Neural progenitor cell (in vitro differentiated cells): Measurements from ENCODE around the gene CSTA. TPM values are rescaled to one million over a fixed set of nuclear protein-coding genes. Genes with fewer than 3 reads are reported as not detected.

Source experiments
- DNase-seq: peaks from one replicate; pipeline ENCODE4 v3.0.0-alpha.2; 2016; ENCODE audit warnings: low spot score
- H2AFZ ChIP-seq: fragments of 200-600 bp; sonication (generic); replicated peaks from 2 replicates; pipeline ENCODE4 v1.6.1; 2016; ENCODE audit warnings: antibody characterized with exemption
- H3F3A ChIP-seq: fragments of 200-600 bp; sonication (generic); 2 replicates; pipeline ENCODE4 v1.6.1; 2016; ENCODE audit warnings: antibody characterized with exemption, low read depth
- H3K27ac ChIP-seq: fragments of 200-600 bp; sonication (generic); 2 replicates; pipeline ENCODE4 v1.5.1; 2016; ENCODE audit warnings: mild to moderate bottlenecking
- H3K27me3 ChIP-seq: fragments of 200-600 bp; sonication (generic); 2 replicates; pipeline ENCODE4 v1.6.1; 2016; ENCODE audit warnings: mild to moderate bottlenecking, moderate library complexity
- H3K36me3 ChIP-seq: fragments of 200-600 bp; sonication (generic); 2 replicates; pipeline ENCODE4 v1.5.1; 2016
- H3K4me1 ChIP-seq: fragments of 200-600 bp; sonication (generic); 2 replicates; pipeline ENCODE4 v1.6.1; 2016; ENCODE audit warnings: mixed run types
- H3K4me2 ChIP-seq: fragments of 200-600 bp; sonication (generic); 2 replicates; pipeline ENCODE4 v1.6.1; 2016
- H3K4me3 ChIP-seq: fragments of 200-600 bp; sonication (generic); 2 replicates; pipeline ENCODE4 v1.5.1; 2016
- H3K79me2 ChIP-seq: fragments of 200-600 bp; sonication (generic); 2 replicates; pipeline ENCODE4 v1.6.1; 2016; ENCODE audit warnings: low read depth
- H3K9ac ChIP-seq: fragments of 200-600 bp; sonication (generic); 2 replicates; pipeline ENCODE4 v1.6.1; 2016
- H3K9me3 ChIP-seq: fragments of 200-600 bp; sonication (generic); 2 replicates; pipeline ENCODE4 v1.5.1; 2016; ENCODE audit warnings: low read depth
- H4K20me1 ChIP-seq: fragments of 200-600 bp; sonication (generic); 2 replicates; pipeline ENCODE4 v1.6.1; 2016; ENCODE audit warnings: low read depth
- H3K27ac Mint-ChIP-seq: 3 replicates; pipeline ENCODE4 v1.8.0; 2021; ENCODE audit warnings: mixed read lengths
- H3K27me3 Mint-ChIP-seq: 2 replicates; pipeline ENCODE4 v1.8.0; 2022; ENCODE audit warnings: low read depth, mild to moderate bottlenecking, inconsistent platforms, moderate library complexity, mixed read lengths; ENCODE audit not compliant: insufficient read depth
- H3K36me3 Mint-ChIP-seq: 3 replicates; pipeline ENCODE4 v1.8.0; 2021; ENCODE audit warnings: mixed read lengths
- H3K4me1 Mint-ChIP-seq: 3 replicates; pipeline ENCODE4 v1.8.0; 2021; ENCODE audit warnings: mixed read lengths
- H3K4me3 Mint-ChIP-seq: 3 replicates; pipeline ENCODE4 v1.8.0; 2021; ENCODE audit warnings: mild to moderate bottlenecking, moderate library complexity, mixed read lengths
- H3K9me3 Mint-ChIP-seq: 3 replicates; pipeline ENCODE4 v1.8.0; 2020; ENCODE audit warnings: mixed read lengths
- CTCF ChIP-seq: fragments of 200-600 bp; sonication (generic); IDR thresholded peaks from 2 replicates; pipeline ENCODE4 v1.5.1; 2017; ENCODE audit warnings: antibody characterized with exemption, mild to moderate bottlenecking
- EZH2 ChIP-seq: fragments of 200-600 bp; sonication (generic); IDR thresholded peaks from 2 replicates; pipeline ENCODE4 v1.6.1; 2017; ENCODE audit warnings: antibody characterized with exemption, mild to moderate bottlenecking, moderate library complexity
- EZH2phosphoT487 ChIP-seq: fragments of 200-600 bp; sonication (generic); IDR thresholded peaks from 2 replicates; pipeline ENCODE4 v1.6.1; 2017; ENCODE audit warnings: antibody characterized with exemption
- total RNA-seq: library from RNA; depleted of rRNA; stranded (reverse); fragments of >200 nt; gene quantifications from 2 replicates; pipeline ENCODE4 v1.2.3, GENCODE V29; 2015; ENCODE audit warnings: low replicate concordance

Gene CSTA
- total RNA-seq, 1 donor from 2014 or later = not detected

- Mint-ChIP-seq H3K4me3 (no peak overlapping the region), H3K27me3 (no peaks in the 10 kb centered on the region), H3K9me3 (no peaks in the 10 kb centered on the region), H3K36me3 (no peaks in the 10 kb centered on the region), H3K4me1 (no peaks in the 10 kb centered on the region), H3K27ac (no peak overlapping the region)
- Histone ChIP-seq H3F3A (no peaks in the 10 kb centered on the region), H3K4me2 (no peak overlapping the region), H3K4me1 (no peaks in the 10 kb centered on the region), H3K9me3 (no peaks in the 10 kb centered on the region), H3K4me3 (no peak overlapping the region), H3K9ac (no peak overlapping the region), H3K36me3 (no peaks in the 10 kb centered on the region), H3K27me3 (no peaks in the 10 kb centered on the region), H3K79me2 (no peaks in the 10 kb centered on the region), H2AFZ (no peak overlapping the region), H4K20me1 (no peaks in the 10 kb centered on the region), H3K27ac (no peak overlapping the region)
- TF ChIP-seq EZH2phosphoT487 (no peak), CTCF (no peak), EZH2 (no peak)
- DNase-seq = no peak
Measured at GRCh38 chr3:122307094-122307687, 17.9 kb upstream of the CSTA start.

GRCh38 chr3:122307976-122308375 is 17.1 kb upstream of the CSTA start:
- H3K4me2 ChIP-seq = no peak overlapping the region
- TF ChIP-seq EZH2 = no peak
- no peak for TF ChIP-seq EZH2phosphoT487
- no peak for TF ChIP-seq CTCF
- no peak for DNase-seq
- H3K4me1 Mint-ChIP-seq = no peaks in the 10 kb centered on the region
- no peaks in the 10 kb centered on the region for H4K20me1 ChIP-seq
- no peak overlapping the region for H3K27ac Mint-ChIP-seq
- no peaks in the 10 kb centered on the region for H3F3A ChIP-seq
- no peaks in the 10 kb centered on the region for H3K4me1 ChIP-seq
- H3K27me3 ChIP-seq = no peaks in the 10 kb centered on the region
- no peaks in the 10 kb centered on the region for H3K9me3 ChIP-seq
- H3K9ac ChIP-seq = no peak overlapping the region
- H3K4me3 ChIP-seq = no peak overlapping the region
- no peaks in the 10 kb centered on the region for H3K79me2 ChIP-seq
- H3K27me3 Mint-ChIP-seq = no peaks in the 10 kb centered on the region
- H3K36me3 ChIP-seq = no peaks in the 10 kb centered on the region
- H2AFZ ChIP-seq = no peak overlapping the region
- no peaks in the 10 kb centered on the region for H3K9me3 Mint-ChIP-seq
- H3K36me3 Mint-ChIP-seq = no peaks in the 10 kb centered on the region
- no peak overlapping the region for H3K4me3 Mint-ChIP-seq
- no peak overlapping the region for H3K27ac ChIP-seq

- Histone ChIP-seq H3K36me3 (no peaks in the 10 kb centered on the region), H3K9me3 (no peaks in the 10 kb centered on the region), H3F3A (no peaks in the 10 kb centered on the region), H3K79me2 (no peaks in the 10 kb centered on the region), H3K4me2 (no peak overlapping the region), H2AFZ (no peak overlapping the region), H3K4me3 (no peak overlapping the region), H3K27me3 (no peaks in the 10 kb centered on the region), H3K9ac (no peak overlapping the region), H4K20me1 (no peaks in the 10 kb centered on the region), H3K4me1 (no peaks in the 10 kb centered on the region), H3K27ac (no peak overlapping the region)
- DNase-seq = no peak
- TF ChIP-seq EZH2 (no peak), EZH2phosphoT487 (no peak), CTCF (no peak)
- Mint-ChIP-seq H3K4me3 (no peak overlapping the region), H3K36me3 (no peaks in the 10 kb centered on the region), H3K9me3 (no peaks in the 10 kb centered on the region), H3K27ac (no peak overlapping the region), H3K4me1 (no peaks in the 10 kb centered on the region), H3K27me3 (no peaks in the 10 kb centered on the region)
Measured at GRCh38 chr3:122310361-122310760, 14.7 kb upstream of the CSTA start.
